Heart left ventricle (tissue), 16 donors: ENCODE results near the gene KCNMA1. TPM values are rescaled to one million over a fixed set of nuclear protein-coding genes. Genes with fewer than 3 reads are reported as not detected.

Source experiments
- ATAC-seq, 4 donors: fragments of 200-7000 bp; cut with Tn5 transposase; one replicate each; pipeline ENCODE4 v1.9.1; 2020 to 2022; ENCODE audit warnings: moderate library complexity in 4 of 4, mild to moderate bottlenecking in 3 of 4, moderate number of reproducible peaks in 1 of 4
- DNase-seq, 5 donors: peaks; one replicate each; pipeline ENCODE4 v3.0.0-alpha.2; 2020
- H3K27ac ChIP-seq, 12 donors: fragments of 200-600 bp; sonication (generic) in 4 of 12; one replicate each; pipeline versions ENCODE4 v1.5.0 to v1.8.0; 2016 to 2022; ENCODE audit warnings: mild to moderate bottlenecking in 2 of 12
- H3K27me3 ChIP-seq, 9 donors: fragments of 200-600 bp; sonication (generic) in 2 of 9; one replicate each; pipeline versions ENCODE4 v1.5.1 to v1.8.0; 2016 to 2022; ENCODE audit warnings: mild to moderate bottlenecking in 3 of 9
- H3K36me3 ChIP-seq, 9 donors: fragments of 200-600 bp; sonication (generic) in 2 of 9; one replicate each; pipeline versions ENCODE4 v1.5.0 to v1.8.0; 2018 to 2022; ENCODE audit warnings: mild to moderate bottlenecking in 2 of 9
- H3K4me1 ChIP-seq, 12 donors: fragments of 200-600 bp; sonication (generic) in 4 of 12; one replicate each; pipeline versions ENCODE4 v1.5.0 to v1.8.0; 2016 to 2022; ENCODE audit warnings: mild to moderate bottlenecking in 3 of 12
- H3K4me3 ChIP-seq, 12 donors: fragments of 200-600 bp; sonication (generic) in 4 of 12; one replicate each; pipeline versions ENCODE4 v1.5.0 to v1.8.0; 2017 to 2022; ENCODE audit warnings: mild to moderate bottlenecking in 9 of 12, moderate library complexity in 4 of 12
- H3K9me3 ChIP-seq, 12 donors: fragments of 200-600 bp; sonication (generic) in 4 of 12; one replicate each; pipeline versions ENCODE4 v1.5.0 to v1.8.0; 2016 to 2022; ENCODE audit warnings: mild to moderate bottlenecking in 1 of 12
- POLR2A ChIP-seq, 2 donors: fragments of 450-650 bp; IDR thresholded peaks; one replicate each; pipeline ENCODE4 v1.6.1; 2017; ENCODE audit warnings: antibody characterized with exemption in 2 of 2, mild to moderate bottlenecking in 2 of 2, moderate library complexity in 2 of 2
- WGBS, 4 donors: extraction: QIAGEN DNeasy Blood & Tissue Kit in 2 of 4; methylation state at CpG; one replicate each; pipeline versions ENCODE4 v1.1.5 to v1.1.7; 2013 to 2018; 5-methylcytosine and 5-hydroxymethylcytosine counted together
- intact Hi-C, 10 donors: fragments of 100-400 bp; cut with DNase I; formaldehyde crosslinking; loops; one replicate each; pipeline versions ENCODE4 v1.11.1 to v1.14.2; 2022
- polyA plus RNA-seq, 2 donors: library from polyadenylated mRNA; stranded (reverse); fragments of 200-250 nt; gene quantifications; one replicate each; pipeline ENCODE4 v1.2.3, GENCODE V29; 2013
- total RNA-seq, 9 donors: library from RNA; depleted of rRNA in 2 of 9; stranded (reverse); fragments of >200 nt in 2 of 9; fragmentation: NEBNext Ultra II Directional in 3 of 9; extraction: Animal tissue kit (Norgen Biotek cat#: 25700) in 3 of 9; gene quantifications; one replicate each; pipeline versions ENCODE4 v1.1.0 to v1.2.4, GENCODE V29; 2016 to 2023
- TF ChIP-seq, protein P1 (sequence below), 12 donors: fragments of 200-600 bp; sonication (generic) in 4 of 12; IDR thresholded peaks; one replicate each; pipeline versions ENCODE4 v1.5.0 to v1.8.0; 2018 to 2022; ENCODE audit warnings: antibody characterized with exemption in 12 of 12, mild to moderate bottlenecking in 5 of 12
- donor health status: ischemic (EF 13 %, LVEDD 7.1; RV severe dilation, severe dysfunction).
- donor health status: healthy with polysubstance abuse.
- donor health status: DM: no; HTN: yes; CAD: no.
- donor health status: DM: no; HTN: no; CAD: no.
- donor health status: ischemic (EF 25% LVEDD 6.9; RV normal size, moderate dysfunction).
- donor health status: ischemic (EF 25% LVEDD 5.7; RV mildly dilated, moderate dysfunction).
- donor health status: healthy.
- donor health status: DM: yes; HTN: yes; CAD: no.
- donor health status: ischemic (EF 35%, LVEDD 5.7; RV mildly dilated, moderate dysfunction).
- donor health status: nonischemic (EF 11% LVEDD 7.7; RV severe dilation, severe dysfunction).
- donor health status: DM: yes; HTN: yes; CAD: no.
- donor health status: PGD.
- donor health status: ischemic (EF 29% LVEDD 5.4; RV normal size, mild dysfunction).
- donor health status: nonischemic (EF 23%, LVEDD 6.1; RV moderate dilation, normal function).

The KCNMA1 gene
- total and polyA plus RNA-seq, 11 donors: 0.39 to 8.7 (median 1.7) TPM

DNA sequence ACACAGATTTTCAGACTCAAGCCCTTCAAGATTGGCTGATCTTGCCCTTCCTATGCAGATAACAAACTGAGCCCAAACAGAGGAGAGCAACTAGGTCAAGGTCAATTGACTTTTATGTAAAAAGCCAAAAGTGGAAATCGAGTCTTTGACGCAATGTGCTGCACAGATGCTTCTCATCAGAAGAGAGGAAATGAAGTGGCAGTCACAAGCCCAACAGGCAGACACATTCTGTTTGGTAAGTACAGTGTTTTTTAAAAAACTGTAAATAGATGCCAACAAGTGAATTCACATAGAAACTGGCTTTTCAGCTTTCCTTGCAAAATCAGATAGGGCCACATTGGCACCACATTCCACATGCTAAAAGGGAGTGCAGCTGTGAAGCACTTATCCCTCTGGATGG is 606.6 kb downstream of the KCNMA1 start:
- no peak for ATAC-seq
- WGBS, 4 donors: 71 to 78% (median 75%) methylated on average over 2 of the region's 2 CpGs
- H3K4me1 ChIP-seq: no peaks in the 10 kb centered on the region
- no peaks in the 10 kb centered on the region for H3K9me3 ChIP-seq
- peaks cover 0 to 19% (median 0%) of the 10 kb centered on the region in 9 donors for H3K27me3 ChIP-seq
- intact Hi-C loops: no loop called here
- TF ChIP-seq, protein P1, sequence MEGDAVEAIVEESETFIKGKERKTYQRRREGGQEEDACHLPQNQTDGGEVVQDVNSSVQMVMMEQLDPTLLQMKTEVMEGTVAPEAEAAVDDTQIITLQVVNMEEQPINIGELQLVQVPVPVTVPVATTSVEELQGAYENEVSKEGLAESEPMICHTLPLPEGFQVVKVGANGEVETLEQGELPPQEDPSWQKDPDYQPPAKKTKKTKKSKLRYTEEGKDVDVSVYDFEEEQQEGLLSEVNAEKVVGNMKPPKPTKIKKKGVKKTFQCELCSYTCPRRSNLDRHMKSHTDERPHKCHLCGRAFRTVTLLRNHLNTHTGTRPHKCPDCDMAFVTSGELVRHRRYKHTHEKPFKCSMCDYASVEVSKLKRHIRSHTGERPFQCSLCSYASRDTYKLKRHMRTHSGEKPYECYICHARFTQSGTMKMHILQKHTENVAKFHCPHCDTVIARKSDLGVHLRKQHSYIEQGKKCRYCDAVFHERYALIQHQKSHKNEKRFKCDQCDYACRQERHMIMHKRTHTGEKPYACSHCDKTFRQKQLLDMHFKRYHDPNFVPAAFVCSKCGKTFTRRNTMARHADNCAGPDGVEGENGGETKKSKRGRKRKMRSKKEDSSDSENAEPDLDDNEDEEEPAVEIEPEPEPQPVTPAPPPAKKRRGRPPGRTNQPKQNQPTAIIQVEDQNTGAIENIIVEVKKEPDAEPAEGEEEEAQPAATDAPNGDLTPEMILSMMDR (IDR thresholded peaks at IDR 0.05): no peak
- no peak for TF ChIP-seq POLR2A (IDR thresholded peaks at IDR 0.05)
- H3K27ac ChIP-seq: no peak overlapping the region
- H3K4me3 ChIP-seq: no peak overlapping the region
- H3K36me3 ChIP-seq: no peaks in the 10 kb centered on the region
- DNase-seq: no peak

DNA sequence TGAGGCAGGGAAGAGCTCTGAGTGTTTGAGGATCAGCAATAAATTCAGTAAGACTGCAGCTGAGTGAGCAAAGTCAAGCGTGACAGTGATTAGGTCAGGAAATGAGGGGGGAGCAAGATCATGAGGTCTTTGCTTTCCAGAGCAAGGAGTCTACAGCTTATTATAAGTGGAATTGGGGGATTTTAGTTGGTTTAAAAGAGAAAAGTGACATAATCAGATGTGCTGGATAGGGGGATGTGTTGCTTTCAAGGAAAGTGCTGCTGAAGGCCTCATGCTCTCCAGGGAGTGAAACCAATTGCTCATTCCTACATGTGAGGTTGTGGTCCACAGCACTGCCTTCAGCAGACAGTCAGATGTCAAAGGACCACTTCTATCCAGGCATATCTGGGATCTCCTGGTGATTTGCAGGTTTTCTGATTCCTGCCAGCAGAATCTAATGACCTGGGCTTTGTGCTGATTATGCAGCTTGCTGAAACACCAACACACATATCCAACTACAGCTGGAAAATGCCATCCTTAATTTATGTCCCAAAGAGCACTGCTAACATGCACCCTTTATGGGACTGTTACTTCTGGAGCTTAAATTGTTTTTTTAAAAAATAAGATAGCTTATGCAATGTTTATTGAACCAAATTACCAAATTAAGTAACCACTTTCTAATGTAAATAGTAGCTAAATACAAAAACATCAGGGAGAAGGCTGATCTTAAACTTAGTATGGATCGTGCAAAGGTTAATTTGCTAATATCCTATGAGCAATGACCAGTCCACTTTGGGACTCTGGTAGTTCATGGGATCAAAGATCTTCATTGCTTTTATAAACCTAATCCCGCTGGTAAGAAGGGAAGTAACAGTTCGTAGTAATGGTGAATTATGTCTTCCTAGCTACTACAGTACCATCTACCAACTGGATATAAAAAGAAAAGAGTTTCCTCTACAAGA is 607.6 kb downstream of the KCNMA1 start:
- Histone ChIP-seq H3K4me1 (no peaks in the 10 kb centered on the region), H3K27me3 (peaks cover 0 to 19% (median 0%) of the 10 kb centered on the region in 9 donors), H3K9me3 (no peaks in the 10 kb centered on the region), H3K36me3 (no peaks in the 10 kb centered on the region), H3K27ac (no peak overlapping the region), H3K4me3 (no peak overlapping the region)
- DNase-seq (no peak), ATAC-seq (no peak)
- TF ChIP-seq, protein P1 (IDR thresholded peaks at IDR 0.05): no peak
- TF ChIP-seq POLR2A (IDR thresholded peaks at IDR 0.05): no peak
- intact Hi-C loops: no loop called here
- 84 to 88% (median 87%) methylated on average over 4 of the region's 4 CpGs for WGBS, 4 donors

DNA sequence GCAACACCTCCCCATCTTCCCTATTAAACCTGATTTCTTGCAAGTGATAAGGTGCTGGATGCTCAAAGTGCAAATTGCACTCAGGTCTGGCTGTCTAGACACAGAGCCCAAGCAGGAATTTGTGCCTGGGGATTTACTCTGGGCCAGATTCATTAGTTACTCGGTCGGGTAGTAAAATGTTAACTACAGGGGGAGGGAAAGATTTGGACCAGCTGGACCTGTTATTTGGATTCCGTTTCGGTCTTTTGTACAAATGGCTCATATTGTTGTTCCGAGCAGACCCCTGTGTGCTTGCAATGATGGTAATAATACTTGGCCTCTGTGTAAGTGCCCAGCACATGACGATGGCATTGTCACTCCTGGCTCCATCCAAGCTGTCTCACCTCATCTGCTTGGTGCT is 609.6 kb downstream of the KCNMA1 start:
- Histone ChIP-seq H3K27me3 (peaks cover 0 to 10% (median 0%) of the 10 kb centered on the region in 9 donors), H3K36me3 (no peaks in the 10 kb centered on the region), H3K4me3 (no peak overlapping the region), H3K4me1 (no peaks in the 10 kb centered on the region), H3K9me3 (no peaks in the 10 kb centered on the region), H3K27ac (no peak overlapping the region)
- DNase-seq (no peak), ATAC-seq (no peak)
- 81 to 91% (median 82%) methylated on average over 6 of the region's 6 CpGs for WGBS, 4 donors
- TF ChIP-seq, protein P1 (IDR thresholded peaks at IDR 0.05): no peak
- no peak for TF ChIP-seq POLR2A (IDR thresholded peaks at IDR 0.05)
- intact Hi-C loops: no loop called here

DNA sequence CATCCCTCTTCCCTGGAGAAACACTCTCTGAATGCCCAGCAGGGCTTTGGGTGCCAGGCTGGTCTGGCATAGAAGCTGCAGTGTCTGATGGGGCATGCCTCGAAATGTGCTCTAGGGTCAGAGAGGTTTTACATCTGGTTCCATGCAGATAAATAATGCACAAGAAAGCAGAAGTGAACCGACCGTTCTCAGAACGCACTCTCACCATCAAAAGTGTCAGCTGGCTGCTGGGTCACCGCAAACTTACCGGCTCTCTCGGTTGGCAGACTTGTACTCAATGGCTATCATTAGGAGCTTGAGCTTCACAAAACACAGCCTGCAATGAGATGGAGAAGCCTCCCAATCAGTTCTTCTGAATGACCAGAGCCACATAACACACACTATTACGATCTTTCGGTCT is 610.0 kb downstream of the KCNMA1 start:
- intact Hi-C loops: no loop called here
- no peak overlapping the region for H3K4me3 ChIP-seq
- no peaks in the 10 kb centered on the region for H3K36me3 ChIP-seq
- H3K9me3 ChIP-seq: no peaks in the 10 kb centered on the region
- no peak for ATAC-seq
- whole genome bisulfite sequencing, 4 donors: 85 to 95% (median 89%) methylated on average over 8 to 9 of the region's 9 CpGs
- no peak for DNase-seq
- TF ChIP-seq, protein P1 (IDR thresholded peaks at IDR 0.05): no peak
- TF ChIP-seq POLR2A (IDR thresholded peaks at IDR 0.05): no peak
- H3K27me3 ChIP-seq: peaks cover 0 to 10% (median 0%) of the 10 kb centered on the region in 9 donors
- no peak overlapping the region for H3K27ac ChIP-seq
- no peaks in the 10 kb centered on the region for H3K4me1 ChIP-seq
